NCI-H748 (cell line): ENCODE data around the gene PMM1.
"Not testable (repeated sequence)": the region's sequence is repeated elsewhere in the genome, so short reads cannot be mapped to it uniquely, and the experiment has no call there.

Source experiments
- DNase-seq: peaks from one replicate; lab custom pipeline; 2025; ENCODE audit not compliant: unreplicated experiment; lab: John Stamatoyannopoulos, UW

Gene PMM1

GRCh38 chr22:41597635-41597953 is 8.0 kb upstream of the PMM1 start:
- DNase-seq: no peak

- peak; percentile 61 for DNase-seq
These were observed 7.4 kb upstream of the PMM1 start for GRCh38 chr22:41596776-41597634.

- DNase-seq: no peak
These were observed 6.1 kb upstream of the PMM1 start for GRCh38 chr22:41595703-41596102.

GRCh38 chr22:41593336-41593960 is 3.8 kb upstream of the PMM1 start:
- not testable (repeated sequence) for DNase-seq

- DNase-seq: no peak
These were observed 2.3 kb downstream of the PMM1 start for GRCh38 chr22:41587347-41587723.

- no peak for DNase-seq
These were observed 3.7 kb downstream of the PMM1 start for GRCh38 chr22:41585898-41586297.

- DNase-seq: no peak
These were observed 4.8 kb downstream of the PMM1 start for GRCh38 chr22:41584881-41585280.

- DNase-seq: no peak
These were observed 6.9 kb downstream of the PMM1 start for GRCh38 chr22:41582694-41583093.

GRCh38 chr22:41579997-41580355 is 9.7 kb downstream of the PMM1 start:
- no peak for DNase-seq

GRCh38 chr22:41579297-41579996 is 10.2 kb downstream of the PMM1 start:
- DNase-seq: no peak

GRCh38 chr22:41578818-41579217 is 10.8 kb downstream of the PMM1 start:
- DNase-seq: no peak

- DNase-seq: no peak
These were observed 11.5 kb downstream of the PMM1 start for GRCh38 chr22:41578114-41578513.

GRCh38 chr22:41576877-41577276 is 12.8 kb downstream of the PMM1 start:
- peak; percentile 38 for DNase-seq

GRCh38 chr22:41575533-41575932 is 14.1 kb downstream of the PMM1 start:
- no peak for DNase-seq

- no peak for DNase-seq
These were observed 14.7 kb downstream of the PMM1 start for GRCh38 chr22:41574847-41575381.

- DNase-seq: no peak
These were observed 16.0 kb downstream of the PMM1 start for GRCh38 chr22:41573677-41574076.

GRCh38 chr22:41572305-41572704 is 17.3 kb downstream of the PMM1 start:
- not testable (repeated sequence) for DNase-seq

GRCh38 chr22:41571786-41572185 is 17.9 kb downstream of the PMM1 start:
- no peak for DNase-seq

GRCh38 chr22:41570221-41570620 is 19.4 kb downstream of the PMM1 start:
- DNase-seq: no peak

GRCh38 chr22:41568811-41569210 is 20.8 kb downstream of the PMM1 start:
- DNase-seq: no peak

GRCh38 chr22:41567512-41567768 is 22.2 kb downstream of the PMM1 start:
- DNase-seq: no peak

- DNase-seq: peak; percentile 24
These were observed 24.1 kb downstream of the PMM1 start for GRCh38 chr22:41565403-41566054.
